ENCODE data around the gene COX8A. TPM values are rescaled to one million over a fixed set of nuclear protein-coding genes. Genes with fewer than 3 reads are reported as not detected.

Gene COX8A
- total and polyA plus RNA-seq, 10 of the 15 experiments (the other 5 are each of a cell fraction or from before 2014, with no cell fraction given): 243 to 1,476 (median 522) TPM

DNA sequence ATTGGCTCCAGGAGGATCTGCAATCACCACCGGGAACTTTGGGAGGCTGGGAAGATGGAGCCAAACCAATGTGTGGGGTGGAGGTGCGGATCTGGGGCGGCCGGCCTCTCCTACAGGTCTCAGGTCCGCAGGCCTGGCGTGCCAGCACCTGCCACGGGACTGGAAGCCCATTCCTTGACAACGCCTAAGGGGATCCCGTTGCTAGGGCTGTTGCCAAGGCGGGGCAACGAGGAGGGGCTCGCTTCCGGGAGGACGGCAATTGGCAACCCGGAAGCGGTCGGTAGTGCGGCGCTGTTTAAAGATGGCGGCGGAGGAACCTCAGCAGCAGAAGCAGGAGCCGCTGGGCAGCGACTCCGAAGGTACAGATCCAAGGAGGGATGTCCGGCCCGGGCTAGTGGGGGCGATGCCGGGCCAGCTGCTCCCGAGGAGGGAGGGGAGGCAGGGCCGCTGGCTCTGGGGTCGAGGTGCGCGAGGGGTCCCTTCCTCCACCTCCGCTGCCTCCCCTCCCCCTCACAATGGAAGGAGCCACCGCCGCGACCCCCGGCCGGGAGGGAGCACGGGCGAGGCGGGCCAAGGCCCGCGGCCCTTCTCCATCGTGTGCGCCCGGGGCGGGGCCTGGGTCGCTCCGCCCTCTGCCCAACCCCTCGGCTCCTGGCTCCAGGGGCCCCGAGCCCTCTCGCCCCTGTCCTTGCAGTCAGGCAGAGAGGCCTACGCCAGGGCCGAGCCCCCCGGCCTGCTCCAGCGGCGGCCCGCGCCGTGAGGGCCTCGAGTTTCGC, 11.9 kb downstream of the COX8A start, which contains the start of gene OTUB1 (continued):
- TF ChIP-seq, protein P1, sequence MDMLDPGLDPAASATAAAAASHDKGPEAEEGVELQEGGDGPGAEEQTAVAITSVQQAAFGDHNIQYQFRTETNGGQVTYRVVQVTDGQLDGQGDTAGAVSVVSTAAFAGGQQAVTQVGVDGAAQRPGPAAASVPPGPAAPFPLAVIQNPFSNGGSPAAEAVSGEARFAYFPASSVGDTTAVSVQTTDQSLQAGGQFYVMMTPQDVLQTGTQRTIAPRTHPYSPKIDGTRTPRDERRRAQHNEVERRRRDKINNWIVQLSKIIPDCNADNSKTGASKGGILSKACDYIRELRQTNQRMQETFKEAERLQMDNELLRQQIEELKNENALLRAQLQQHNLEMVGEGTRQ (IDR thresholded peaks at IDR 0.05; ENCODE audit: borderline replicate concordance, low read depth, low read length): no peak
- TF ChIP-seq SUZ12 (IDR thresholded peaks at IDR 0.05; ENCODE audit: unreplicated experiment): no peak
- TF ChIP-seq ZZZ3 (IDR thresholded peaks at IDR 0.05; ENCODE audit: control insufficient read depth, insufficient read length, low read depth): no peak
- TF ChIP-seq ZNF24 (IDR thresholded peaks at IDR 0.05): no peak
- TF ChIP-seq, protein P2, sequence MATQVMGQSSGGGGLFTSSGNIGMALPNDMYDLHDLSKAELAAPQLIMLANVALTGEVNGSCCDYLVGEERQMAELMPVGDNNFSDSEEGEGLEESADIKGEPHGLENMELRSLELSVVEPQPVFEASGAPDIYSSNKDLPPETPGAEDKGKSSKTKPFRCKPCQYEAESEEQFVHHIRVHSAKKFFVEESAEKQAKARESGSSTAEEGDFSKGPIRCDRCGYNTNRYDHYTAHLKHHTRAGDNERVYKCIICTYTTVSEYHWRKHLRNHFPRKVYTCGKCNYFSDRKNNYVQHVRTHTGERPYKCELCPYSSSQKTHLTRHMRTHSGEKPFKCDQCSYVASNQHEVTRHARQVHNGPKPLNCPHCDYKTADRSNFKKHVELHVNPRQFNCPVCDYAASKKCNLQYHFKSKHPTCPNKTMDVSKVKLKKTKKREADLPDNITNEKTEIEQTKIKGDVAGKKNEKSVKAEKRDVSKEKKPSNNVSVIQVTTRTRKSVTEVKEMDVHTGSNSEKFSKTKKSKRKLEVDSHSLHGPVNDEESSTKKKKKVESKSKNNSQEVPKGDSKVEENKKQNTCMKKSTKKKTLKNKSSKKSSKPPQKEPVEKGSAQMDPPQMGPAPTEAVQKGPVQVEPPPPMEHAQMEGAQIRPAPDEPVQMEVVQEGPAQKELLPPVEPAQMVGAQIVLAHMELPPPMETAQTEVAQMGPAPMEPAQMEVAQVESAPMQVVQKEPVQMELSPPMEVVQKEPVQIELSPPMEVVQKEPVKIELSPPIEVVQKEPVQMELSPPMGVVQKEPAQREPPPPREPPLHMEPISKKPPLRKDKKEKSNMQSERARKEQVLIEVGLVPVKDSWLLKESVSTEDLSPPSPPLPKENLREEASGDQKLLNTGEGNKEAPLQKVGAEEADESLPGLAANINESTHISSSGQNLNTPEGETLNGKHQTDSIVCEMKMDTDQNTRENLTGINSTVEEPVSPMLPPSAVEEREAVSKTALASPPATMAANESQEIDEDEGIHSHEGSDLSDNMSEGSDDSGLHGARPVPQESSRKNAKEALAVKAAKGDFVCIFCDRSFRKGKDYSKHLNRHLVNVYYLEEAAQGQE (IDR thresholded peaks at IDR 0.05; ENCODE audit: low read depth, low read length): peak; percentile 23; the same call in 1 of the 2 replicates
- TF ChIP-seq EP300 (IDR thresholded peaks at IDR 0.05; ENCODE audit: borderline replicate concordance in 1 of 2, control insufficient read depth in 1 of 2, low read depth in 2 of 2, low read length in 2 of 2): no peak
- TF ChIP-seq, protein P3, sequence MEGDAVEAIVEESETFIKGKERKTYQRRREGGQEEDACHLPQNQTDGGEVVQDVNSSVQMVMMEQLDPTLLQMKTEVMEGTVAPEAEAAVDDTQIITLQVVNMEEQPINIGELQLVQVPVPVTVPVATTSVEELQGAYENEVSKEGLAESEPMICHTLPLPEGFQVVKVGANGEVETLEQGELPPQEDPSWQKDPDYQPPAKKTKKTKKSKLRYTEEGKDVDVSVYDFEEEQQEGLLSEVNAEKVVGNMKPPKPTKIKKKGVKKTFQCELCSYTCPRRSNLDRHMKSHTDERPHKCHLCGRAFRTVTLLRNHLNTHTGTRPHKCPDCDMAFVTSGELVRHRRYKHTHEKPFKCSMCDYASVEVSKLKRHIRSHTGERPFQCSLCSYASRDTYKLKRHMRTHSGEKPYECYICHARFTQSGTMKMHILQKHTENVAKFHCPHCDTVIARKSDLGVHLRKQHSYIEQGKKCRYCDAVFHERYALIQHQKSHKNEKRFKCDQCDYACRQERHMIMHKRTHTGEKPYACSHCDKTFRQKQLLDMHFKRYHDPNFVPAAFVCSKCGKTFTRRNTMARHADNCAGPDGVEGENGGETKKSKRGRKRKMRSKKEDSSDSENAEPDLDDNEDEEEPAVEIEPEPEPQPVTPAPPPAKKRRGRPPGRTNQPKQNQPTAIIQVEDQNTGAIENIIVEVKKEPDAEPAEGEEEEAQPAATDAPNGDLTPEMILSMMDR (IDR thresholded peaks at IDR 0.05 in 2 of 3, conservative IDR thresholded peaks at IDR 0.05 in 1 of 3; ENCODE audit: control insufficient read depth in 2 of 3, extremely low read depth in 1 of 3, insufficient read depth in 1 of 3, low read depth in 3 of 3, low read length in 3 of 3): no peak
- no peak for TF ChIP-seq IRF4 (IDR thresholded peaks at IDR 0.05; ENCODE audit: low read depth, low read length)
- no peak for TF ChIP-seq ZNF217 (IDR thresholded peaks at IDR 0.05)
- no peak for TF ChIP-seq WRNIP1 (IDR thresholded peaks at IDR 0.05; ENCODE audit: borderline replicate concordance, low read depth, low read length)
- no peak for TF ChIP-seq RAD51 (IDR thresholded peaks at IDR 0.05)
- TF ChIP-seq, protein P4, sequence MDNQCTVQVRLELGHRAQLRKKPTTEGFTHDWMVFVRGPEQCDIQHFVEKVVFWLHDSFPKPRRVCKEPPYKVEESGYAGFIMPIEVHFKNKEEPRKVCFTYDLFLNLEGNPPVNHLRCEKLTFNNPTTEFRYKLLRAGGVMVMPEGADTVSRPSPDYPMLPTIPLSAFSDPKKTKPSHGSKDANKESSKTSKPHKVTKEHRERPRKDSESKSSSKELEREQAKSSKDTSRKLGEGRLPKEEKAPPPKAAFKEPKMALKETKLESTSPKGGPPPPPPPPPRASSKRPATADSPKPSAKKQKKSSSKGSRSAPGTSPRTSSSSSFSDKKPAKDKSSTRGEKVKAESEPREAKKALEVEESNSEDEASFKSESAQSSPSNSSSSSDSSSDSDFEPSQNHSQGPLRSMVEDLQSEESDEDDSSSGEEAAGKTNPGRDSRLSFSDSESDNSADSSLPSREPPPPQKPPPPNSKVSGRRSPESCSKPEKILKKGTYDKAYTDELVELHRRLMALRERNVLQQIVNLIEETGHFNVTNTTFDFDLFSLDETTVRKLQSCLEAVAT (IDR thresholded peaks at IDR 0.05): 0 out of 2 replicates have a peak, but pooled peaks have one; percentile 16
- peak; percentile 96 for TF ChIP-seq BMI1 (IDR thresholded peaks at IDR 0.05; ENCODE audit: borderline replicate concordance)
- TF ChIP-seq FOXK2 (IDR thresholded peaks at IDR 0.05): no peak; the same call in 1 of the 2 replicates
- no peak for TF ChIP-seq MYC (IDR thresholded peaks at IDR 0.05; ENCODE audit: insufficient read depth, insufficient read length, insufficient replicate concordance, low read length, severe bottlenecking)
- no peak for TF ChIP-seq TBL1XR1 (IDR thresholded peaks at IDR 0.05; ENCODE audit: low read depth, low read length)
- no peak for TF ChIP-seq PAX8 (IDR thresholded peaks at IDR 0.05)
- no peak for TF ChIP-seq CBX5 (IDR thresholded peaks at IDR 0.05; ENCODE audit: low read depth)
- TF ChIP-seq IKZF2 (IDR thresholded peaks at IDR 0.05): peak; percentile 71 to 75
- TF ChIP-seq POLR2AphosphoS5 (IDR thresholded peaks at IDR 0.05; ENCODE audit: low read length): peak; percentile 92
- TF ChIP-seq RELA (IDR thresholded peaks at IDR 0.05; ENCODE audit: borderline replicate concordance, partially characterized antibody): no peak
- TF ChIP-seq CHD2 (IDR thresholded peaks at IDR 0.05; ENCODE audit: borderline replicate concordance, low read depth, low read length): peak; percentile 68
